Stimulated activated CD4-positive, alpha-beta T cell treated with anti-CD3 and anti-CD28 coated beads, Interleukin-15, amount 100 ng/mL, for 24 hours (primary cell): ENCODE measurements around the gene MMP23B.
A peak's percentile ranks its signal among the peaks of the same experiment; 100 is the strongest.
"Not testable (repeated sequence)": the region's sequence is repeated elsewhere in the genome, so short reads cannot be mapped to it uniquely, and the experiment has no call there.

Experiments used
- DNase-seq: peaks from one replicate; pipeline ENCODE4 v3.0.0-alpha.2; 2020

Gene MMP23B

DNA sequence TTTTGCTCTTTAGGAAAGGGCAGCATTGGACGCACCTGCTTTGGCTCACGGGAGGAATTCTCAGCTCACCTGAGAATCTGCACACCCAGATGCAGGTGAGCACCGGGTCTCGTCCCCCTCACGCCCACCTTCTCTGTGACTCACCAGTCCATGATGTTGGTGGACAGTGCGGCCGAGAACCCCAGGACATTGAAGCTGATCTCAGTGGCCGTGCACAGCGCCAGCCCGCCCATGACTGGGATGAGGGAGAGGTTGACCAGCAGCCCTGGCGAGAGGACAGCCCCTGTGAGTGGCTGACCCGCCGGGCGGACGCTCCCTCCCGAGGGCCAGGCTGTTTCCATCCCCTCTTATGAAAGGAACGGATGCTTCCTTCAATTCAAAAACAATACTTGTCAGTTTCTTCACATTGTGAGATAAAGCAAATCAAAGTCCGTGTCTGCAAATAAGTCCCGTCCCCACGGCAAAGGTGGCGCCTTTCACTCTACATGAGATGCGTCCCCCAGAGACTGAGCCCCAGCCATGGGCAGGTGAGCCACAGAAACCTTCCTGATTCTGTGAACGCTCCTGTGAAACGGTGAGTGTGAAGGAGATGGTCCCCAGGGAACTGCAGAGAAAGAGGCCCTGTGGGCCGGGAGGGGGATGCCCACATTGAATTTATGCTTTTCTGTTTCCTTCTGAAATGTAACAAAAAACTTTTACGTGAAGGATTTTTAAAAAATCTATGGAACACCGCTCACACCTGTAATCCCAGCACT, 39.6 kb downstream of the MMP23B start:
- DNase-seq, result no peak

DNA sequence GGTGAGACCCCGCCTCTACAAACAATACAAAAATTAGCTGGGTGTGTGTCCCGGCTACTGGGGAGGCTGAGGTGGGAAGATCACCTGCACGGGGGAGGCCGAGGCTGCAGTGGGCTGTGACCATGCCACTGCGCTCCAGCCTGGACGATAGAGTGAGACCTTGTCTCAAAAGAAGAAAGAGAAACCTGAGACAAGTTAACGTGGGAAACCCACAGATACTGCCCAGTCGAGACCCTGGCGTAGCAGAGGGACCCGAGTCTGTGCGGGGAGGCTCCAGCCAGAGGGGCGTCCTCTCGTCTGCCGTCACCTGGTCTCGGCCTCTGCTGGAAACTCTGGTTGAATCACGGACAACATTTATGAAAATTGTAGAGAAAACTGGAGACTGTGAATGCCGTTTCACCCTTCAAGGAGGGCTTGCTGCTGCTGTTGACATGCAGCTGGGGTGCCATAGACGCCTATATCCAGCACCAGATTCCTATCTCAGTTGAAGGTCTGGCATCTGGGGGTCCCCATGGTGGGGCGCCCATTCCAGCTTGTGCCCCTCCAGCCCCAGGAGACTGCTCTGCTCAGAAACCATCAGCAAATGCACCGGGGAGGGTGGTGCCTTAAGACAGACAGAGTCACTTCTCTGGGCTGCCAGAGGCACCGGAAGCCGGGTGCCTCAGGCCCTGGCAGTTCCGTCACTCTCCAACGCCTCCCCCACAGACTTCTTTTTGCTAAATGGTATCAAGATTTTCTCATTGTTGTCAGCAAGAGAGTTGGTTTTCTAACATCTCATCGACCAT, 40.4 kb downstream of the MMP23B start:
- no peak for DNase-seq

DNA sequence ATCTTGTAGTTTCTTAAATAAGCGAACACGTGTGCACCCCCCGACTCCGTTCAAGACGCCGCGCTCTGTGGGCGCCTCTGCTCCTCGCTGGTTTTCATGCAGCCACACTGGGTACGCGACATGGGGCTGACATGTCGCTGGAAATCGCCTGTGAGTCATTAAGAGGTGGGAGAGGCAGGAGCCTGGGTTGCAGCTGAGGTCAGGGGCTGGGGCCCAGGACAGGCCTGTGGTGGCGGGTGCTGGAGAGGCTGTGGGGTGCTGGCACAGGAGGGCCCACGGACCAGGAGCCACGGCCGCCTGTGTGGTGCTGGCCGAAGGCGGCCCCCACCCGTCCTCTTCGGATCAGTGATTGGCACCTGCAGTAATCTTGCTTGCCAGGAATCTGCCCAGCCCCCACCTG, 42.8 kb downstream of the MMP23B start:
- DNase-seq, result not testable (repeated sequence)

DNA sequence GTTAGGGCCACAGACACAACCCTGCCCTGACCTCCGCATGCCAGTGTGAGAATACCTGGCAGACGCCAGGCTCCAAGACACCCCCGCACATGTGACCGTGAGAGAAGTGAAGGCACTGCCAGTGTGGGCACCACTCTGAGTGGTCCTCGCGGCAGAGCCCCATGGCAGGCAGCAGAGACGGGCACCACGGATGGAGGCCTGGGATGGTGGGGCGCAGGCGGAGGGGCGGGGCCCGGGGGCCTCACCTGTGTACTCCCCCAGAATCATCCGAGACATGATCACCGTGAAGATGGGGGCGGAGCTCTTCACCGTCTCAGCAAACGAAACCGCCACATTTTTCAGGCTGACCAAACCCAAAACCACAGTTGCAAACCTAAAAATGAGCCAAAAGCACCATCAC, 43.2 kb downstream of the MMP23B start:
- DNase-seq, result not testable (repeated sequence)

DNA sequence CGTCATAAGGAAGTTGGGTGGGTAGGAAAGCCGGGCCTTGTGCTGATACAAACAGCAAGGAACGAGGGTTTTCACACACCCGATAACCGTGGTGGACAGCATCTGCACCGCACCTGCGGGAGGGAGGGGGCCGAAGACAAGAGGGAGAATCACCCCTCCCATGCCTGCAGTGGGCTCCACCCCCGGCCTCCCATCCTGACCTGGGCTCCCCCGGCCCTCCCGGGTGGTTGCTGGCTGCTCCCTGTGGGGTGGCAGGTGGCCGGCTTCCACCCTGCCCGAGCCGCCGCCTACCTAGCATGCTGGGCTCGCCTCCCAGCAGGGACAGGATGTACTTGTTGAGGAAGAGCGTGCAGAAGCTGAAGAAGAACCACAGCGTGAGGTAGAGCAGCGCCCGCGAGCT, 44.1 kb downstream of the MMP23B start:
- DNase-seq, result not testable (repeated sequence)

DNA sequence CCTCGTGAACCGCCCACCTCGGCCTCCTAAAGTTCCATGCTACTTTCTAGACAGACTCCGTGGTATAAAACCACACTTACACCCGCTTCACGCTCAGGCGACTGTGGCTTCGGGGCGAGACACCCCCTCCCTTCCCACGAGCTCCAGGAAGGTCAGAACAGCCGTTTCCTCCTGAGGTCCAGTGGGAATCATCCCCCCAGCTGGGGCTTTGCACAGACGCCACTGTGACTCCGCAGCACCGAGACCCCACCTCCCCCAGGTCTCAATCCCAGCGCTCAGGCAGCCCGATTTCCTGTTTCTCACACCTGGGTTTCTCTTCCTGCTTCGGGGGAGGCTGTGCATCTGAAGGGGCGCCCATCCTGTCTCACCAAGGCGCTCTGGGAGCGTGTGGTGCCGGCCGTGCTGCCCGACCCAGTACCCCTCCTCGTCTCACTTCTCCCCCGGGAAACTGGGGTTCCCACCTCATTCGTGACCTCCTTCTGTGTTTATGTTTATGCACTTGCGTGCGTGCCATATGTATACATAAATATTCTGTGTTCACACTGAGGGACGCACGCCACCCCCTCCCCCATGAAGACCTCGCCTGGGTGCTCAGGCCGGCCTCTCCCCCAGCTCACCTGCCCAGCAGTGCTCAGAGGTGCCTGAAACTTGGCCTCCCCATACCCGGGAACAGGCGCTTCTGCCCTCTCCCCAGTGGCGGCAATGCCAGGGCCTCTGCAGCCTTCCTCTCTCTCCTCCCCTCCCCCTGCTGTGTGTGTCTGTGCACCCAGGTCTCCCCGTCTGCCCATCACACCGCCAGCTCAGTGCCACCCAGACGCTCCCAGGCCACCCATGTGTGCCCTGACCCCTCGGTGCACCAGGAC, 46.0 kb downstream of the MMP23B start:
- peak; percentile 63 for DNase-seq

DNA sequence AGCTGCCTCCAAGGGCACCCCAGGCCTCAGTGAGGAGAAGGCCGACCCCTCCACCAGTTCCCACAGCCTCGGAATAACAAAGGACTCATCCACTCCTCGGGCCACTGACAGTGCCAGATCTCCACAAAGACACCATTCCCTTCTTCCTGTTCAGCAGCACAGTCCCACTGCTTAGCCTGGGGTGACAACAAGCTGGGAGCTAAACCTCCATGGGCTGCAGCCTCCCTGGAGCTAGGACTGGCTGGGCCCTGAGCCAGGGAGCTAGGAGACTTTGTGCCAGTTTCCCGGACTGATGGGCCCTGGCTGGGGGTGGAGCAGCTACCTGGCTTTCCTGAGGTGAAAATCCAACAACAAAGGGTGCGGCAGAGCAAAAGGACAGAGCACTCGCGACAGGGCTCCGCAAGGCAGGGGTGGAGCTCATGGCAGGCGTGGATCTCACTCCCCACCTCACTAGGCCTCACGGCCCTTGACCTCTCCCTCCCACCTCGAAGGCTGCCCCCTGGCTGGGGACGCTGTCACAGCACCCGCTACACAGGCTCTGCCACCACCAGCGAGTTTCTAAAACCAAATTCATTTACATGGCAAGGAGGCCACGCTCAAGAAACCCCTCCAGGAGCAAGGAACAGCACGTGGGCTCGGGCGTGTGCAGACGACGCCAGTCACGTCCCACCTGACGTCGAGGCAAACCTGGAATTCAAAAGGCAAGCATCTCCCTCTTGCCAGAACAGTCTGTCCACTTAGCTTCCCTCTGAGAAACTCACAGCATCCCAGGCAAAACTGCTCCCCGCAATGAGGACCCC, 46.8 kb downstream of the MMP23B start:
- DNase-seq, result peak; percentile 74

DNA sequence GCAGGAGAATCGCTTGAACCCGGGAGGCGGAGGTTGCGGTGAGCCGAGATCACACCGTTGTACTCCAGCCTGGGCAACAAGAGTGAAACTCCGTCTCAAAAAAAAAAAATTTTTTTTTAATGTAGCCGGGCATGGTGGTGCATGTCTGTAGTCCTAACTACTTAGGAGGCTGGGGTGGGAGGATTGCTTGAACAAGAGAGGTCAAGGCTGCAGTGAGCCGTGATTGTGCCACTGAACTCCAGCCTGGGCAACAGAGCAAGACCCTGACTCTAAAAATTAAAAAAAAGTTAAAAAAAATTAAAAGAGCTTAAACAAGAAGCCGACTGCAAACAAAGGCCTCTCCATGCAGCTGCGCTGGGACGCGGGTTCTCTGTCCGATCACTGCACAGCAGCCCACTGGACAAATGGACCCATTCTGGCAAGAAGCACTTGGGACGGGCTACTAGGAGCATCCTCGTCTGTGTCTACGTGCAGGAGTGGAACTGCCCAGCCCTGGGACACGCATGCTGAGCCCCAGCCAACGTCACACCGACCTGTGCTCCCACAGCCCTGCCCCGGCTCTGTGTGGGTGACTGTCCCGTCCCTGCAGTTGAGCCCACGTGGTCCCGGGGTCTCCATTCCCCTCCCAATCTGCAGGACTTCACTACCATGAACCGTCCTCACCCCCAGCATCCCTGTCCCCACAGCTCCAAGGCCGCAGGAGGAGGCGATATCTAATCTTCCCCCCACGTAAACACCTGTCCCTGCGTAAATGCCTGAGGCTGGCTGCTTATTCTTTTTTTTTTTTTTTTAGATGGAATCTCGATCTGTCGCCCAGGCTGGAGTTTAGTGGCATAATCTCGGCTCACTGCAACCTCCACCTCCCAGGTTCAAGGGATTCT, 48.3 kb downstream of the MMP23B start:
- no peak for DNase-seq

DNA sequence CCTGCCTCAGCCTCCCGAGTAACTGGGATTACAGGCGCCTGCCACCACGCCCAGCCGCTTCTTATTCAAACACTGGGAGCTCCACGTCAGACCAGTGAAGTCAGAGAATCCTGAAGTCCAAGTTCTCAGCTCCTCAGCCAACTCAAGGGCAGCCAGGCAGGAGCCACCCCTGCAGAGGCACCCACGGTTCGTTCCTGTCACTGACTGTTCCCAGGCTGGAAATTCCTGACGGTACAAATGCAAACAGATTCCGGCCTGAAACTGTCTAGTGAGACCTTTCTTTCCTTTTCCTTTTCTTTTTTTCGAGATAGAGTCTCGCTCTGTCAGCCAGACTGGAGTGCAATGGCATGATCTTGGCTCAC, 48.9 kb downstream of the MMP23B start:
- DNase-seq, result no peak

DNA sequence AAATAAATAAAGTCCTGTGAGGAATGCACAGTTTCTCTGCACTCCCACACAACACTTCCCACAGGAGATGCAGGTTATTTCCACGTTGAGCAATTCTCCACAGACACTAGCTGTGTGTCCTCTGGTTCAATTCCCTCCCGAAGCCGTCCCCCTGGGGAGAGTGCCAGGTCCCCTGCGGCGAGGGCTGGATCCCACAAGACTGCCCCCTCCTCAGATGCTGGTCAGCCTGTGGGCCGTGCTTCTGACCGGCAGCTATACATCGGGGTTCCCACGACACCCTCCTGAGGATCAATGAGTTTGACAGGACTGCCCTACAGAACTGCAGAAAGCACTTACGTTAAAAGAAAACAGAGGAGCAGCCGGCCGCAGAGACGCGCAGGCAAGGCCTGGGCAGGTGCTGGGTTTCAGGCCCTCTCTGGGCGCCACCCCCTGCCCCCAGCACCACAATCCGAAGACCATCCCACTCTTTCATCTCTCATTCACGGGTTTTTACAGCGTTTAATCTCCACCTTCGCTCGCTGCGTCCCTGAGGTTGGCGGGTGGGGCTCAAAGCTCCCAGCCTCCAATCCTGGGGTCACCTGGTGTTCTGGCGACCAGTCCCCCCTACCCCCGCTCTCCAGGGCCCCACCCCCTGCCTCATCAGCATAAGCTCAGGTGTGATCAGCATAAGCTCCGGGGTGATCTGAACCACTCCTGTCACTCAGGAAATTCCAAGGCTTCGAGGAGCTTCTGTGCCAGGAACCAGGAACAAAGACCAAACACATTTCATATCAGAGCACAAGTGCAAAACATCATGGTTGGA, 51.3 kb downstream of the MMP23B start:
- DNase-seq, result no peak
